Left renal pelvis (tissue), 4 donors: Measurements from ENCODE around the gene RBM20. TPM values are rescaled to one million over a fixed set of nuclear protein-coding genes. Genes with fewer than 3 reads are reported as not detected.

Experiments used
- DNase-seq, 4 donors: peaks; one replicate each; pipeline ENCODE4 v3.0.0-alpha.2; 2013; ENCODE audit warnings: low read depth in 4 of 4, low spot score in 3 of 4
- polyA plus RNA-seq, 4 donors: library from polyadenylated mRNA; unstranded; fragments of 120-200 nt; gene quantifications; one replicate each; pipeline ENCODE4 v1.2.1, GENCODE V29; 2013; ENCODE audit not compliant: insufficient read length in 4 of 4

The RBM20 gene
- polyA plus RNA-seq, 4 donors = 2.1 to 7.0 (median 5.1) TPM

DNA sequence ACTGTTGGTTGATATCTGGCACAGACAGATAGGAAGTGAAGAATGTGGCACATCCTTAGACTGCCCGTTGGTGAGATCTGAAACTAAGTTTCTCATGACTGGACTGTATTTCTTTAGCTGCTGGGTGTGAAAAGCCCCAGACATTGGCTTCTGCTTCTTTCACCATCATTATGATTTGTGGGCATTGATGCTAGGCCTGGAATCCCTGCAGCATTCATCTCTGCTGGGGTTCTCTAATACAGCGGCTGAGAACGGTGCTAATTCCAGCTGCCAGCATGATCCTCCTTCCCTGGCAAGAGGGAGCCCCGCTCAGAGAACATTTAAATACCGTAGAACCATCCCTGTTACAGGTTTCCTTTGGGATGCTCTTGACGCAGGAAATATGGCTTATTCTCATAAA, 26.2 kb downstream of the RBM20 start:
- DNase-seq = no peak

DNA sequence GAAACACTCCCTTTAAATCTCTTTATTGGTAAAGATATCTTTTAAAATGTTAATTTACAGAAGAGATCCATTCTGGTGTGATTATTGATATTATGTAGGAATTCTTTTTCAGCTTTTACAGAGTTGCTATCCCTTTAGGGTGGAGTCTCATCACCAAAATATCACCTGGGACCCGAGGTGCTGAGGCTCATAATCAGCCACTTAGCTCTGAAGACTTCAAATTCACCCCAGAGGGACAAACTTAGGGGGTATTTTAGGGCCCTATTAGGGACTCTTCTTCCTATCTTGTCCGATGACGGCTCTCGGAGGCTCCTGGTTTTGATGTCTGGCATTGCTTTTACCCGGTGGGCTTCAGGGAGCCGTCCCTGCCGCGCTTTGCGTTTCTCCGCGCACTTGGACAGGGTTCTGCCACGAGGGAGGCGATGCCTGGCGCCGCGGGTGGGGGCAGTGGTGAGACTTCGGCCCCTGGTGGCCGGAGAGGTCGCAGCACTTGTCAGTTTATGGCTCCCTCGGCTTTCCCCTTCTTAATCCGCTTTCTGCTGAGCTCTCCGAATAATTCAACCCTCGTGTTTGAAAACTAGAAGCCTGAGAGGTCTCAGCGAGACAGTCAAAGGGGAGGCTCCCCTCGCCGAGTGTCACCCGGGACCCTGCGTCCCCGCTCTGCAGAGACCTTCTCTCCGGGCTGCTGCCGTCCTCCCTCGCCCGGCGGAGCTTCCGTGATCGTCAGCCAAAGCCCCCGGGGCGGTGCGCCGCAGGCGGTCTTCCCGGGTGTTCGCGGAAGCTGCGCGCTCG, 27.8 kb downstream of the RBM20 start:
- DNase-seq = peak in 1 of 4 donors; percentile 37

DNA sequence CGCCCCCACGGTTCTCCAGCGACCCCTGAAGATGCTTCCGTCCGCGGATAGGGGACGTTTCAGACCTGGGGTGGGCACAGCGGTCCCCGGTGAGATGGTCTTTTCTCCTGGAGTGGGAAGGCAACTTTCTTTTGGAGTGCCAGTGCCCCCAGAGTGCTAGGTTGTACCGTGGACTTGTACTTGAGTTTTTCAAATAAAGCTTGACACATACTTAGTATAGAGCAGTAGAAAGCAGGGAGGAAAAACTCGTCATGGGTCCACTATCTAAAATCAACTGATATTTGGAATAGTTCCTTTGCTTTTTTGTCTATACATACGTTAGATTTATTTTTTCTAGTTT, 28.4 kb downstream of the RBM20 start:
- DNase-seq = no peak

DNA sequence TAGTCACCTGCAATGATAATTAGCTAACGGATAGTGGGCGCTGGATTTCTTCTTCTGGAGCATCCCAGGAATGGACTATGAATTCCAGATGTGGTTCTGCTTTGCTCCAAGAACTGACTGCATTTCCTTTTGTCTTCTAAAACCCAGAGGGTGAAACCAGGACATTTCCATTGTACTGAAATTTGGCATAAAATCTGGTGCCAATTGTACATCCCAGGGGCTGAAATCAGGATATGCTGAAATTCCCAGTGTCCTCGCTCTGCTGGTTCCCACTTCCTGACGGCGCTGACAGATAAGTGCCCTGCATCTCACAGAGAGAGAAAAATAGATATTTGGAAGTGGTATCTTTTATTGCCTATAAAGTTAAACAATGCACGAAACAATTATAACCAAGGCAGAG, 31.9 kb downstream of the RBM20 start:
- no peak for DNase-seq

DNA sequence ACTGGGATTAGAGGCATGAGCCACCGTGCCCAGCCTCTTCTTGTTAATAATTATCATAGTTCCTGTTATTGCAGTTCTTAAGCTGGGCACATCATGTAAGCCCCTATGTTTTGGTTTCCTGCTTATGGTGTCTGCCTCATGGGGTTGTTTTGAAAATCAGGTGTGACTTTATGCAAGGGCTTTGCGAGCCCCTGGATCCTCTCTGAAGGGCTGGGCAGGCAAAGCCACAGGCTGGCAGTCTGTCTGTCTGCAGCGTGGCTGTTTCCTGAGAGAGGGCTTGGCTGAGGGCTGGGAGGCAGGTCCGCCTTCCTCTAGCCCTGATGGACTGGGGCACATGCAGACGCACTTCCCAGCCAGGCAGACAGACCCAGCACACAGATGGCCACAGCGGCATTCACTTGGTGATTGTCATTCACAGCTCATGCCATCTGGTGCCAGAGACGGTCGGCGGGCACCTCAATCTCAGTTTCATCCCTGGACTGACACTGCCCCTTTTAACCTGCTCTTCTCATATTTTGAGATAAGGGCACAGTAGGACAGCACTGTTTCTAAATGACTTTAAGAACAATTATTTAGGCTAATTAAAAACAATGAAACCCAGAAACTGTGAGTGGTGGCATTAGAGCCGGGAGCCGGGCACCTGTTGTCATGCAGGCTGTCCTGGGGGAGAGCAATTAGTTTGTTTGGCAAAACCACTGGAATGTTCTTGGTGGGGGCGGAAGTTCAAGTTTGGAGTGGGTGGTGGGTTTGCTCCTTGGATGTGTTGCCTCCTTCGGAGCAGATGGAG, 35.5 kb downstream of the RBM20 start:
- DNase-seq = no peak

DNA sequence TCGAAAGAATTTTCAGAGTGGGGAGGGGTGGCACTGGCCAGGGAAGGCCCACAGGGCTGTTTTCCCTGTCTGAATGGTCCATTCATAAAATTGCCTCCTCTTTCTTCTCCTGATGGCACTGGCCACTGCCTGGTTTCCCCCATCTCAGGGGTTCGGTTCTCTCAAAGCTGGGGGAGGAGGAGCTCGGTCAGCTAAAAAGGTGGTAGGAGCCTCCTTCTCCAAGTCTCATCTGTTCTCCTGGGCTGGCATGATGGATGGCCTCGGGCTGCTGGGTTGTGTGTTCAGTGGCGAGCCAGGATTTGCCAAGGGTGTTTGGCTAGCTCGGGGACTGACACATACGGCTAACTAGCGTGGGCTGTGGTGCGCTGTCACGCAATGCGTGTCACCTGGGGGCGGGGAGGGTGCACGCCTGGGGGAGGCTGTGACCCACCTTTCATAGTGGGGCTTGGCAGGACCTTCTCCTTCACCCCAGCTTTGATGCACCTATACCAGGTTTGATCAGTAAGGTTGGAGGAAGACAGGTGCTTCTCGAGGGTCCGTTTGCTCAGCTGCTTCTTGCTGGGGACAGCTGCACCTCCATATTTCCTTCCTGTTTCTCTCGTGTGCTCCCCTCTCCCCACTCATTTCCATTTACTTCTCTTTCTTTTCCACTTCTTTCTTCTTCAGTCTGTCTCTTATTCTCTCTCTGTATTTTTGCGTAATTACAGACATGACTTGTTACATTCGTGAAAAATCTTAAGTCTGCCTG, 36.3 kb downstream of the RBM20 start:
- DNase-seq = no peak

DNA sequence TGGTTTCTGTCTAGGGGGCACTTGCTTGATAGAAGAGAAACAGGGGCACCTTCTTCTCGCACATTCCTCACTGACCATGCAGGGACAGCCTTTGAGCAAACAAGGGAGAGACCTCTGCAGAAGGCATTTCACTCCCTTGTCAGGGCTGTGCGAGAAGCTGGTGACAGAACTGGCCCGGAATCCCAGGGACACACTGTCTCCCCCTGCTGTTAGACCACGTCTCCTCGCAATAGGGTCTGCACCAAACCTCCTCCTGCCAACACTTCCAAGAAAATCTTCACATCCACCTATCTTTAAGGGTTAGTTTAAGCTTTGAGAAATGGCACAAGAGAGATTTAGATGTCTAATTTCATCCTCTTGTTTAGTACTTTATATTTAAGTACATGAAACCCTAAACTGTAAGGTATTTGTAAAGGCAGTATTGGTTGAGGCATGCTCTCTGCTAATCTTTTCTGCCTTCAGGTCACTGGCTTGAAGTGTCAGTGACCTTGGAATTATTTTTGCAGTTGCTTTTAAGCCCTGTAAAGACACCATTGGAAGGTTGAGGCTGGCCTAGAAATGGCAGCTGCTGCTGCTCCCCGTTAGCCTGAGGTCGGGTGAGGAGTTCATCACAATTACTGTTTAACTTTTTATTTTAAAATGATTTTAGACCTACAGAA, 37.0 kb downstream of the RBM20 start:
- DNase-seq = no peak

DNA sequence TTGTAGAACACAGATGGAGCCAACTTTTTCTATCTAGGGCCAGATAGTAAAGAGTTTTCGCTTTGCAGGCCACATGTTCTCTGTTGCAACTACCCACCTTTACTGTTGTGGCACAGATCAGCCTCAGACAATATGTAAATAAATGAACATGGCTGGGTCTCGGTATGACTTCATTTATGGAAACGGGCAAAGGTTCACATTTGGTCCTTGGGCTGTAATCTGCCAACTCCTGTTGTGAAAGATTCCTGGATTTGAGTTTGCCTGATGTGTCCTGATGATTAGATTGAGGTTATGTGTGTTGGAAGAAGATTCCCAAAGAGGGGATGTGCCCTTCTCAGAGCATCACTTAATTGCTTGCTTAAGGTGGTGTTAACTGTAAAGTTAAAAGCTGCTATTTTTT, 38.2 kb downstream of the RBM20 start:
- DNase-seq = no peak

DNA sequence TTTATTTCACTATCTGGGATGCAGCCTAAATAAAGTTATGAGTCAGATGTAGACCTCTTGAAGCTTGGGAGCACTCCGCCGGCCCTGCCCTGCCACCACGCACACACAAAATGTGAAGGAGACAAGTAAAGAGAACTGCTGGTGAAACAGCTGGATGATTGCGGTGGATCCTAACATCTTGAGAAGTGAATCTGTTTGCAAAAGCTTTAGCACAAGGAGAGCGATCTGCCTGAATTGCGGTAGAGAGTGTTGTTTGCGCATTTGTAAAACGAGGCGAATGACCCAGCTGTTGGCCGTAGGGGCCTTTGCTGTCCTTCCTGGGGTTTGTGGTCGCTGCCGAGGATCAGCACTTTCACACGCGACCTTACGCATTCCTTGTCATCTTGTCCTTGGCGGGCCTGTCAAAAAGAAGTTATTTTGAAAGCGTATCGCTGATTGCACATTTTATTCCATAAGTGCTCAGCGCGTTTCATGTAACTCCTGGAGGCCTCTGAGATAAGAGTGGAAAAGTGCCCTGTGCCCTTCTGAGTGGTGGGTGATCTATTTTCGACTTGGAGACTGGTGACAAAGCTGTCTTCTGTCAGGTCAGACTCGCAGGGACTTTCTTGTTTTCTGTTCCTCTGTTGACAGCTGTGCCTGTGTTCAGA, 40.8 kb downstream of the RBM20 start:
- DNase-seq = no peak

DNA sequence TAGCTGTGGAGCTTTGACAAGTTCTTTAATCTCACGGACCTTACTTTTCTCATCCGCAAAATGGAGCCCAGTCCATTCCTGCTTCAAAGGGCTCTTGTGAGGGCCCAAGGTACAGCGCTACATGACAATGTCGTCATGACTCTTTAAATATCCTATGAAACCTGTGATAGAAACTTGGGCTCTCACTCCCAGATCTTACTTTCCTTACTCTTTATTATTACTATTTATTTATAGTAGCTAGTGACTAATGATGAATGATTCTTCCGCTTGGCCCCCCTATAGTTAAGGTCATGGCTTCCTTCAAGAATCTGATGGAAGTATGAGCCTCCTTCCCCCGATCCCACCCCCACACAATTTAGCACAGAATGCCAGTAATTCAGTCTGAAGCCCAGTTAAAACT, 41.9 kb downstream of the RBM20 start:
- no peak for DNase-seq

DNA sequence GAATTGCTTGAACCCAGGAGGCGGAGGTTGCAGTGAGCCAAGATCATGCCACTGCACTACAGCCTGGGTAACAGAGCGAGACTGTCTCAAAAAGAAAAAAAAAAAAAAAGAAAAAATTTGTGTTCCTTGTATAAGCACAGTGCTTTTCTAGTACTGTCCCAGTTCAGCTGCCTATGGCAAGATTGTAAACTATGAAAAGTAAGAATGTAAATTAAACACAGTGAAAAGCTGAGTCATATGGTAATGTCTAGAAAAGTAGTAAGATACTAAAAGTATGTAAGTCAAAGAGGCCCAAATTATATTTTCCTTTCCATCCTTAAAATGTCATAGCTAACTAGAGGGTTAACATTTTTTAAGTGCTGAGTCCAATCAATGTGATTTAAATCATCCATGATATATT, 42.8 kb downstream of the RBM20 start:
- DNase-seq = no peak

DNA sequence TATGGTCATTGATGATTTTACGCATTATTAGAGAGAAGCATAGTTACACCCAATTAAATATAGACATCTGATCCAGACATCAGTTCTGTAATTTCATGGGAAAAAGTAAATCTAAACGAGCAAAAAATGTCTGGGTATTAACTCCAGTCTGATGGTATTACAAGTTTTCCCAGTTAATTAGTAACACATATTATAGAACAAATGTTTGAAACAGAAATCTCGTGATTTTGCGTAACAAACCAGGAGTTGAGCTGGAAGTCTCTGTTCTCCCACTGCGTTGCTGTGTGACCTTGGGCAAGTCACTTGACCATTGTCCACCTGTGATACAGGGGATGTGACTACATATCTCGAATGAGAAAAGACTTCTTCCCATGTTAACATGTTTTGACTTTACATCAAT, 43.3 kb downstream of the RBM20 start:
- DNase-seq = no peak

DNA sequence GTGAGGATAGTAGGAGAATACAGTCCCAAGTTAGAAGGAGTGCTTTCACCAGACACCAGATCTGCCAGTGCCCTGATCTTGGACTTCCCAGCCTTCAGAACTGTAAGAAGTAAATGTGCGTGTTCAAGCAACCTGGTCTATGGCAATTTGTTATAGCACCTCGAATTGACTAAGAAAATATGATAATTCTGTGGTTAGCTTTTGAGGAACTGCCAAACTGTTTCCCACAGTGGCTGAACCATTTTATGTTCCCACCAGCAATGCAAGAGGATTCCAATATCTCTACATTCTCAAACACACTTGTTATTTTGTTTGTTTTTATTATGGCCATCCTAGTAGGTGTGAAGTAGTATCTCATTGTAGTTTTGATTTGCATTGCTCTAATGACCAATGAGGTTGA, 47.0 kb downstream of the RBM20 start:
- DNase-seq = no peak

DNA sequence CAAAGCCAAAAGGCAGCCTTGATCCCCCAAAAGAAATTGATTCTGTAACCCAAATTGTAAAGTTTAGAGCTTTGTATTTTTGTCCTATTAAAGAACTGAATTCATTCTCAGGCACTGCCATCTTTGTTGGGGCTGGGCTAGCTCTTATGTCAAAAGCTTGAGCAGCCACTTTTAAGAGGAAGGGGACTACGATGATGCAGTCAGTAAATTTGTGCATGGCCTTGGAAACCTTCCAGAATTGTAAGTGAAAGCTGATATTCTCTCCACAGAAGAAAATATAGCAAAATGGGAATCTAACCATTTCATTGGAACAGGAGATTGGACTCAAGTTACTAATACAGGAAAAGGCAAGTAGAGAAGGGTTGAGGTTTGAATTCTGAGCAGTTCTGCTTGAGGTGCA, 50.1 kb downstream of the RBM20 start:
- DNase-seq = no peak

DNA sequence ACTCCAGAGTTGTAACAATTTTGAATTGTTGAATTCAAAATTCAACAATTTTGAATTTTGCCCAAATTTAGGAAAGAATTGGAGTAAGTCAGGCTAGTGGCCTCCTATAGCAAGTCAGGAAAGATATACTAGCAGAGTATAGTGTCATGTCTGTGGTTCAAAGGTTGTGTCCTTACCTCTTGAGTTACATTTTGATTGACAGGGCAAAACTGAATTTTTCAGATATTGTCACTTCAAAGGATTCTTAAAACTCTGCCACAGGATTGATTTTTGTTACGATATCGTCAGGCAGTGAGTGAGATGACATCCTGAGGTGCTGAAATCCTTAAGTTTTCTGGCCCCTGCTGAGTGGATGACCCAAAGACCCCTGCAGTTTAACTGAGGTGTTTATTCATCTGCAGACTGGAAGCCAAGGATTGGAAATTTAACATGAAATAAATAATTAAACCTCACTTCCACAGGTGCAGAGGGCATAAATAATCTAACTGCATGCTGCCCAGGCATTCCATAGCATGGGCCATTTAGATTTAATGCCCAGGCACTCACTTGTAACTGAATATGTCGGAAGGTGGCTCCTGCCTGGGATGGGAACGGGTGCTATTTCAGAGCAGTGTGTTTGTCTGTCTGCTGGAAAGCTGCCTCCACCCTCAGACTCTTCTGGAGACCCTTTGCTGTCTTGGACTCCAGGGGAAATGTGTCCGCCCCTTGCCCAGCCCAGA, 50.8 kb downstream of the RBM20 start:
- DNase-seq = no peak

DNA sequence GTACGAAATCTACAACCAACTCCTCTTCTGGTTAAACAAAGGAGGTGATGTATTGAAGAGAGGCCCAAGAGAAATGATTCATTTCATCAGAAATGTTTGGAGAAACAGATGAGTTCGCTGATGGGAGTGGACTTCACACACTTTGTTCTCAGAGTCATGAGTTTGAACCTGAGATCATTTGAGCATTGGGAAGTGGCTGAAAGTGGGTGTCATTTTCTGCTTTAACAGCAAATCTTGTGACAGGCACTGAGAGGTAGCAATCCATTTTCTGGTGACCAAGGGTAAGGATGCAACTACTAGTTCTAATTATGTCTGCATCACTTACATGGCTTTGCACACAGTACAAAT, 51.4 kb downstream of the RBM20 start:
- DNase-seq = no peak

DNA sequence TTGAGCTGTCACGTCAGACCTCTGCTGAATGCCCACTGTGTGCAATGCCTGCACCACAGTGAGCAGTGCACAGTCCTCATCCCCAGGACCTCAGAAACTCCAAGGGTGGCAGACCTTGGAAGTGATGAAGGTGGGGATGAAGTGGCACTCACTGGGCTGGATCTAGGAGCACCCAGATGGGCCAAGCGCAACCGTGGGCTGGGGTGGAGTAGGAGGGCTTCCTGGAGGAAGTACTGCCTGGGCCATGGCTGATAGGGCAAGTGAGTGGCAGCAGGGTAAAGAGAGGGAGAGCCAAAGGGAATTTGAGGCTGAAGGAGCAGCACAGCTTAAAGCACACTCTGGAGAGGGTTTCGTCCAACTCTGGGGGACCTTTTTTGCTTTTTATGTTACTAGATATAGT, 52.3 kb downstream of the RBM20 start:
- no peak for DNase-seq

DNA sequence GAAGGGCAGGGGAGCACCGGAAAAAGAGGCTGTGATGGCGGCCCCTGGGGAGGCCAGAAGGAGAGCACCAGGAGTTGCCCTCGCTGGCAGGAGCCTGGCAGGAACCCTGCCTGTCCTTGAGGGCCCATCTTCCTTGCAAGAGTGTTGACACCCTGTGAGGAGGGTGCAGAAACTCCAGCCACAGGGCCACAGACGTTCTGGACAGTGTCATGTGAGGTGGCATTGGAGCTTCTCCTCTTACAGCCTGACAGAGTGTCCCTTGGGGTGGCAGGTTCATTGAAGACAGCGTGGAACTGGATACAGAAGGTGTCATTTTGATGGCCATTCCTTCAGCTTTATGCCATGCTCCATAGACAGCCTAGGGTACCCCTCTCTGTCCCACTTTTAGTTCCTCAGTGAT, 54.2 kb downstream of the RBM20 start:
- DNase-seq = no peak

DNA sequence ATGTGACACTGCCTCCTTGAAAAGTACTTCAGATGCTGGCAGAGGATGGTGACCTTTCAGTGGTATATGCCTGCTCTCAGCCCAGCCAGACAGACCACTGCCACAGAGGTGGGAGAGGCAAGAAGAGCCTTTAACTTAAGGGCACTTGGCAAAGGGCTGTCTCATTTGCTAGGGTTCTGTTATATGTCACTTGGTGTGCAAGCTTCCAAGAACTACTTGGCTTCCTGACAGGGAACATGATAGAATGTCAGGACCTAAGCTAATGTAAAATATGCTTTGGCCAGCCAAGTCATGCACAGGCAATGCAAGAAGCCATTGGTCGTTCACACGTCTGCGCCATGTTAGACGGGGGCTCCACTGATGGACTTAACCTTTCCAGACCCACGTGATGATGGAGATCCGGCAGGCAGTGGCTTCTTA, 54.7 kb downstream of the RBM20 start:
- DNase-seq = no peak

DNA sequence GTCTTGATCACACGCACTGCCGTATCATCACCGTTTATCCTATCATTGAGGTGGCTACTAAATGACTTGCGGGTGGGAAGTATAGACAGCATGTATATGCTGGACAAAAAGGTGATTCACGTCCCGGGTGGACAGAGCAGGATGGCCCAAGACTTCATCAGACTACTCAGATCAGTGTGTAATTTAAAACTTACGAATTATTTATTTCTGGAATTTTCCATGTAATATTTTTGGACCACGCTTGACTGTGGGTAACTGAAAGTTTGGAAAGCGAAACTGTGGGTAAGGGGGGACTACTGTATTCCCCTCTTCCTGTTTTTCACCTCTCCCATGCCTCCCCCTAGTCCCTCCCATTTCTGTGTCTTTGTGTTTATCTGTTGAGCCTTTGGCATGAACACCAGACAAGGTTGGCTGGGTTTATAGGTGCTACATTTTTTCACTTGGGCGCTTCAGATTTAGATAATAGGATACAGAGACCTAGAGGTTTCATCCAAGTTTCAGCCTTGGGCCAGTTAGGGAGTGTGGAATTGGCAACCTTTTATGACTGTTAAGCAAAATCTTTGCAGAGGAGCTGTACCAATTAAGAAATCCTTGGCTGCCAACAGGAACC, 55.8 kb downstream of the RBM20 start:
- DNase-seq = no peak
